Measurements from ENCODE around the gene NOLC1.

DNA sequence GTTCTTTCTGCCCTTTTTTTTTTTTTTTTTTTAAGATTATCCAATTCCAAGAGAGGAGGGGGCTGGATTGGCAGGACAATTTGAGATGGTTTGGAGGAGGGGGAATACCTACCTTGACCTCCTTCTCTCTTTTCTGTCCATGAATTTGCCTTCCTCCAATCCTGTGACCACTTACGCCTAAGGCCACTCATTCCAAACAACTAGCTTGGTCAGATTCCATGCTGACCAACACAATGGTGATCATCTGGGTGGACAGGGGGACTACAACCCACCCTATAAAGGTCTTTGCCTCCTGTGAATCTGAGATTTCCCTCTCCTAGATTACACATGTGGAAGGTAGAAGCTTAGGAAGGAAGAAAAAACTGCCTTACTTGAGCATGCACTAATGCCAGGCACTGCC, 29.7 kb upstream of the NOLC1 start:
- no peak for TF ChIP-seq TP53 (CRISPR knock-in tag; IDR thresholded peaks at IDR 0.05)
- TF ChIP-seq NR1H2 (CRISPR knock-in tag; IDR thresholded peaks at IDR 0.05): no peak
- TF ChIP-seq CREB1 (CRISPR knock-in tag; IDR thresholded peaks at IDR 0.05): no peak
- TF ChIP-seq, protein P1, sequence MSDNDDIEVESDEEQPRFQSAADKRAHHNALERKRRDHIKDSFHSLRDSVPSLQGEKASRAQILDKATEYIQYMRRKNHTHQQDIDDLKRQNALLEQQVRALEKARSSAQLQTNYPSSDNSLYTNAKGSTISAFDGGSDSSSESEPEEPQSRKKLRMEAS (CRISPR knock-in tag; IDR thresholded peaks at IDR 0.05): no peak
